Measurements from ENCODE around the gene YJEFN3.

YJEFN3 gene

DNA sequence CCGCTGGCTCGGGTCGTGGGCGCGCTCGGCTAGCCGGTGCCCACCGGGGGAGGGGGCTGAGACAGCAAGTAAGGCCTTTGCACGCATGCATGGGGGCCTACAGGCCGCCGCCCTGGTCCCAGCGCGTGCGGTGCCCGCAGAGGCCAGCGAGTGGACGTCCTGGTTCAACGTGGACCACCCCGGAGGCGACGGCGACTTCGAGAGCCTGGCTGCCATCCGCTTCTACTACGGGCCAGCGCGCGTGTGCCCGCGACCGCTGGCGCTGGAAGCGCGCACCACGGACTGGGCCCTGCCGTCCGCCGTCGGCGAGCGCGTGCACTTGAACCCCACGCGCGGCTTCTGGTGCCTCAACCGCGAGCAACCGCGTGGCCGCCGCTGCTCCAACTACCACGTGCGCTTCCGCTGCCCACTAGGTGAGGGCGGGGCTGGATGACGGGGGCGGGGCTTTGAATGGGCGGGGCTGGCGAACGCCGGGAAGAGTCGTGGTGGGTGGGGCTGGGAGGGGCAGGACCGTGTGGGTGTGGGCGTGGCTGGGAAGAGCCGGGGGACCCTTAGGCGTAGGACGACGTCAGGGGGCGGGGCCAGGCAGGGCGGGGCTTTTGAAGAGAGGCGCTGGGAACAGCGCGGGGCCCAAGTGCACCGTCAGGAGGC lies 11.5 kb downstream of the YJEFN3 start:
- peak; percentile 82 for DNase-seq

DNA sequence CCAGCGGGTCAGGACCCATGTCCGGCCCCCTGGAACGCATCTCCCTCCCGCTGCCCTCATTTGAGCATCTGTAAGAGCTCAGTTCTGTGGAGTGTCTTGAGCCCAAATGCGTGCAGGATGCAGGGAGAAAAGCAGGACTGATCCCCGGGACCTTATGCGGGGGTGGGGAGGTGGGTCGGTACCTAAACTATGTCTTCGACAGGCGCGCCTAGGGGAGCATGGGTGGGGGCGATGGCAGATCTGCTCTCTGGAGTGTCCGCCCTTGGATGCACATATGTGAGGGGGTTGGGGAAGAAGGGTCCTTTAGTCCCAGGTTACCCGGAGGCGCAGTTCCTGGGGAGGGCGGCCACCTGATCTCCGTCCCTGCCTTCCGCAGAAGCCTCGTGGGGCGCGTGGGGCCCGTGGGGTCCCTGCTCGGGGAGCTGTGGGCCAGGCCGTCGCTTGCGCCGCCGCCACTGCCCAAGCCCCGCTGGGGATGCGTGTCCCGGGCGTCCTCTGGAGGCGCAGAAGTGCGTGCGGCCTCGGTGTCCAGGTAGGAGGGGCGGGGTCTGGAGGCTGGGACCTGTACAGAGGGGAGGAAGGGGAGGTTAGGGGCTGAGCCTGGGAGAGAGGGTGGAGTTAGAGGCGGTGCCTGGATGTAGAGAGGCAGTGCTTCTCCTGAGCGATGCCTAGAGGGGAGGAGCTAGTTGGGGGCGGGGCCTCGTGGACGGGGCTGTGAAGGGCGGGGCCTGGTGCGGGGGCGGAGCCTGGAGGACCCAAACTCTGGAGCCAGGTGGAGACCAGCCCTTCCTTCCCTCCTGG lies 12.2 kb downstream of the YJEFN3 start:
- peak; percentile 82 for DNase-seq

DNA sequence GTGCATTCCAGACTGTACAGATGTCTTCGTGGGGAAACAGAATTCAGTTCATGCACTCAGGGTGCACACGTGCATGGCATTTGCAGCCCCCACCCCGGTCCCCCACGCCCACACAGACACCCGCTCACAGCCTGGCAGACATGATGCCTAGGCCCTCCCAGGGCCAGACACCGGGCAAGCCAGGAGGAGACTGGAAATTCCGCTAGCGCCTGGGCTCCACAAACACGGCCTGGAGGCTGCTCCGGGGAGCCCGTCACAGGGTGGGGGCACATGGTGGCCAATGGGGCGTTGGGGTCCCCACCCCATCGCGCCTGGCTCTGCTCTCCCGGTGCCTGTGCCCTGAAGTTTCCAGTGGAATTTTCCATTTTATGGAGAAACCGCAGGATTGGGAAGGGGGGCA lies 12.9 kb downstream of the YJEFN3 start:
- no peak for DNase-seq

DNA sequence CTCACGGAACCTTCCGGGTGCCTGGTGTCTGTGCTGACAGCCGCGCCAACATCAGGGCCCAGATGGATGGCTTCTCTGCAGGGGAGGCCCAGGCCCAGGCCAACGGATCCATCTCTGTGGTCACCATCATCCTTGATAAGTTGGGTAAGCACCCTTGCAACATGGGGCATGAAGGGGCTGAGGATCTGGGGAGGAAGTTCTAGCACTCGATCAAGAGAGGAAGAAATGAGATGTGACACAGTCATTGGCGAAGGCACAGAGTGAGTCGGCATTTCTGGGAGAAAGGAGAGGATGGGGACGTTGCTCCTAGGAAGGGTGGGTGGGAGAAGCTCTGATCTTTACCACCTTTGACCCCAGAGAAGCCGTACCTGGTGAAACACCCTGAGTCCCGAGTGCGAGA lies 13.8 kb downstream of the YJEFN3 start:
- DNase-seq = no peak

DNA sequence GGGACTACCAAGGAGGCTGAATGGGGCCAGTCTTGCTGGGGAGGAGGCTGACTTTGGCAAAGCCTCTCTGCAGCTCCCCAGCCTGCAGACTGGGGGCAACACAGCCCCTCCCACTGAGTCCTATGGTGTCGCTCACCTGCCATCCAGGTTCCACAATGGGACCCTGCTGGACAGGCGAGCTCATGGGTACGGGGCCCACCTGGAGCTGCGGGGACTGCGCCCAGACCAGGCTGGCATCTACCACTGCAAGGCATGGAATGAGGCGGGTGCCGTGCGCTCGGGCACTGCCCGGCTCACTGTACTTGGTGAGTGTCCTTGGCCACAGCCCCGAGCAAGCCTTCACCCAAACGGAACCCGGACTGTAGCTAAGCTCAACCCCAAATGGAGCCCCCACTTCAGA lies 14.4 kb downstream of the YJEFN3 start:
- DNase-seq = no peak

DNA sequence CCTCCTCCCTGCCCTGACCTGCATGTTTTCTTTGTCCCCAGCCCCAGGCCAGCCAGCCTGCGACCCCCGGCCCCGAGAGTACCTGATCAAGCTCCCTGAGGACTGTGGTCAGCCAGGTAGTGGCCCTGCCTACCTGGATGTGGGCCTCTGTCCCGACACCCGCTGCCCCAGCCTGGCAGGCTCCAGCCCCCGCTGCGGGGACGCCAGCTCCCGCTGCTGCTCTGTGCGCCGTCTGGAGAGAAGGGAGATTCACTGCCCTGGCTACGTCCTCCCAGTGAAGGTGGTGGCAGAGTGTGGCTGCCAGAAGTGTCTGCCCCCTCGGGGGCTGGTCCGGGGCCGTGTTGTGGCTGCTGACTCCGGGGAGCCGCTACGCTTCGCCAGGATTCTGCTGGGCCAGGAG lies 14.9 kb downstream of the YJEFN3 start:
- DNase-seq = no peak

DNA sequence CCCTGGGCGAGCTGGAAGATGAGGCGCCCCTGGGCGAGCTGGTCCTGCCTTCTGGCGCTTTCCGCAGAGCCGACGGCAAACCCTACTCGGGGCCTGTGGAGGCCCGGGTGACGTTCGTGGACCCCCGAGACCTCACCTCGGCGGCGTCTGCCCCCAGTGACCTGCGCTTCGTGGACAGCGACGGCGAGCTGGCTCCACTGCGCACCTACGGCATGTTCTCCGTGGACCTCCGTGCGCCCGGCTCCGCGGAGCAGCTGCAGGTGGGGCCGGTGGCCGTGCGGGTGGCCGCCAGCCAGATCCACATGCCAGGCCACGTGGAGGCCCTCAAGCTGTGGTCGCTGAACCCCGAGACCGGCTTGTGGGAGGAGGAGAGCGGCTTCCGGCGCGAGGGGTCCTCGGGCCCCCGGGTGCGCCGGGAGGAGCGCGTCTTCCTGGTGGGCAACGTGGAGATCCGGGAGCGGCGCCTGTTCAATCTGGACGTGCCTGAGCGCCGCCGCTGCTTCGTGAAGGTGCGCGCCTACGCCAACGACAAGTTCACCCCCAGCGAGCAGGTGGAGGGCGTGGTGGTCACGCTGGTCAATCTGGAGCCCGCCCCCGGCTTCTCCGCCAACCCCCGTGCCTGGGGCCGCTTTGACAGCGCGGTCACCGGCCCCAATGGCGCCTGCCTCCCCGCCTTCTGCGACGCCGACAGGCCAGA lies 15.7 kb downstream of the YJEFN3 start:
- no peak for DNase-seq

DNA sequence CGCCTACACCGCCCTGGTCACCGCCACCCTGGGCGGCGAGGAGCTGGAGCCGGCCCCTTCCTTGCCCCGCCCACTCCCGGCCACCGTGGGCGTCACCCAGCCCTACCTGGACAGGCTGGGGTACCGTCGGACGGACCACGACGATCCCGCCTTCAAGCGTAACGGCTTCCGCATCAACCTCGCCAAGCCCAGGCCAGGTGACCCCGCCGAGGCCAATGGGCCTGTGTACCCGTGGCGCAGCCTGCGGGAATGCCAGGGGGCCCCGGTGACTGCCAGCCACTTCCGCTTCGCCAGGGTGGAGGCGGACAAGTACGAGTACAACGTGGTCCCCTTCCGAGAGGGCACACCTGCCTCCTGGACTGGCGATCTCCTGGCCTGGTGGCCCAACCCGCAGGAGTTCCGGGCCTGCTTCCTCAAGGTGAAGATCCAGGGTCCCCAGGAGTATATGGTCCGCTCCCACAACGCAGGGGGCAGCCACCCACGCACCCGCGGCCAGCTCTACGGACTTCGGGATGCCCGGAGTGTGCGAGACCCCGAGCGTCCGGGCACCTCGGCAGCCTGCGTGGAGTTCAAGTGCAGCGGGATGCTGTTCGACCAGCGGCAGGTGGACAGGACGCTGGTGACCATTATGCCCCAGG lies 16.4 kb downstream of the YJEFN3 start:
- no peak for DNase-seq

DNA sequence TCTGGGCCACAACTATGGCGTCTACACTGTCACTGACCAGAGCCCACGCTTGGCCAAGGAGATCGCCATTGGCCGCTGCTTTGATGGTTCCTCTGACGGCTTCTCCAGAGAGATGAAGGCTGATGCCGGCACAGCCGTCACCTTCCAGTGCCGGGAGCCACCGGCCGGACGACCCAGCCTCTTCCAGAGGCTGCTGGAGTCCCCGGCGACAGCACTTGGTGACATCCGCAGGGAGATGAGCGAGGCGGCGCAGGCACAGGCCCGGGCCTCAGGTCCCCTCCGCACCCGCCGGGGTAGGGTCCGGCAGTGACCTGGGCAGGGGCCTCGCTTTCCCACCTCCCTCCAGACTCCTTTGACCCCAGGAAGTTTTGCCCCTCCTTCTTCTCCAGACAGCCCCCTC lies 17.0 kb downstream of the YJEFN3 start:
- DNase-seq = no peak

DNA sequence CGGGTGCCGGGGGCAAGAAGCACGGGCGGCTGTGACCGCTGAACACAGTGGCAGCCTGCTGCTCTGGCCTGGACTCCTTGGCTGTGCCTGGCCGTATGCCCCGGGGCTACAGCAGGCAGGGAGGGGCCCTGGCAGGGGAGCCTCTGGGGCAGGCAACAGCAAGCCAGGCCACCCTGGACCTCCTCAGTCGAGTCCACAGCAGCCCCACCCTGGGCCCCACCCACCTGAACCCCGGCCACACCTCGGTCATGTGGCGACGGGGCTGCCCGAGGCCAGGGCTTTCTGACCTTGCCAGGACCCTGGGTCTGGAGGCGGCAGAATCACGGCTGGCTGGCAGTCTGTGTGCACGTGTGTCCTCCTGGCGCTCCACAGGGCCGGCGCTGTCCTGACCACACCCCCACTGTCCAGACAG lies 18.0 kb downstream of the YJEFN3 start:
- no peak for DNase-seq

DNA sequence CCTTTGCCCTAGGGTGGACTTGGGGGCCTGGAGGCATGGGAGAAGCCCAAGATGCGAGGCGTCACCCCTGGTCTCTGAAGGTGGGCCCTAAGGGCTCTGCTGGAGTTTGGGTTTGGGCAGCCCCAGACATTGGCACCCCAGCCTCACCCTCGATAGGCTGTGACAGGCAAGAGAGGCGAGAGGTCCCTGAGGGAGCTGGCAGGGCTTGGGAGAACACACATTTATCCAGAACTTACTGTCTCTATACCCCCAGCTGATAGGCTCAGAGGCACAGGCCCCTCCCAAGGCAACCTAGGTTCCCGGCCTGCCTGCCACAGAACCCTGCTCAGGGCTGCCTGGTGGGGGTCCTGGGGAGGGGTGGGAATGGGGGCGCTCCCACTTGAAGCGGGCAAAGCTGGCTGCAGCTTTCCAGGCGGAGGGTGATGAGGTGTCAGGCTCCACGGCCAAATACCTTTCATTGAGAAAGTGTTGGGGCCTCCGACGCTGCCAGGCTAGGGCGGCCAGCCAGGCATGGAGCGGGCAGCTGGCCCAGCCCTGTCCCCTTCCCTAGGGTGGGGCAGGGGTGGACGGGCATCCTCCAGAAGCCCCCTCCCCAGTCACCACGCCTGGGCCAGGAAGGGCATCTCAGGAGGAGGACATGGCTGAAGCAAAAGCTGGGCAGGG lies 19.1 kb downstream of the YJEFN3 start:
- no peak for DNase-seq

DNA sequence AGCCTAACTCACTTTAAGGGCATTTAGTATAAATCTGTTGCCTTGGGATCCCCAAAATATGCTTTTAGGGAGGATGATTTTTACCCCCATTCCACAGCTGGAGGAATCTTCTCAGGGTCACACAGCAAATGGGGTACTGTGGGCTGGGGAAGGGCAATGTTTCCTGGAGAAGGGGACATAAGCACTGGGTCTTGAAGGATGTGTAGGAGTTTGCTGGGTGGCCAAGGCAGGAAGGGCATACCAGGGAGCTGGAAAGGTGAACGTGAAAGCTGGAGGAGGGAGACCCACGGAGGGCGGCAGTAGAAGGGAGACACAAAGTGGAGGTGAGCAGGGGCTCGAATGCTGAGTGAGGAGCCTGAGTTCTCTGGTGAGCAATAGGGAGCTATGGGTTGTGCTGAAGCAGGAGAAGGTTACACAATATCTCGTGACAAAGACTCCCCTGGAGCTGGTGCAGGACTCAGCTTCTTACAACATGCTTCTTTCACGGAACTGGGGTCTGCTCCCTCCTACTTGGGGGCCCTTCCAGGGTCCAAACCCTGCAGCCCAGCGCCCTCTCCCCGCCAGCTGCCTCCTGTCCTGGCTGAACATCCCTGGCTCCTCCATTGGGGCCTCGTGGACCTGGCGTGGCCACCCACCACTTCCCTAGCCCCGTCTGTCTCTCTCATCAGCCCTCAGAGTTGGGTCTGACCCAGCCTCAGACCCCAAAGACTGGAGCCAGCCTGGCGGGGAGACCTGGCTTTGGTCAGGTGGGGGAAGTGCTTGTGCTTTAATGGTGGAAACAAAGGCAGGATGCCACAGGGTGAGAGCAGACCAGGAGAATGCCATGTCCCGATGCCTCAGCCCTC lies 20.4 kb downstream of the YJEFN3 start:
- DNase-seq = no peak

DNA sequence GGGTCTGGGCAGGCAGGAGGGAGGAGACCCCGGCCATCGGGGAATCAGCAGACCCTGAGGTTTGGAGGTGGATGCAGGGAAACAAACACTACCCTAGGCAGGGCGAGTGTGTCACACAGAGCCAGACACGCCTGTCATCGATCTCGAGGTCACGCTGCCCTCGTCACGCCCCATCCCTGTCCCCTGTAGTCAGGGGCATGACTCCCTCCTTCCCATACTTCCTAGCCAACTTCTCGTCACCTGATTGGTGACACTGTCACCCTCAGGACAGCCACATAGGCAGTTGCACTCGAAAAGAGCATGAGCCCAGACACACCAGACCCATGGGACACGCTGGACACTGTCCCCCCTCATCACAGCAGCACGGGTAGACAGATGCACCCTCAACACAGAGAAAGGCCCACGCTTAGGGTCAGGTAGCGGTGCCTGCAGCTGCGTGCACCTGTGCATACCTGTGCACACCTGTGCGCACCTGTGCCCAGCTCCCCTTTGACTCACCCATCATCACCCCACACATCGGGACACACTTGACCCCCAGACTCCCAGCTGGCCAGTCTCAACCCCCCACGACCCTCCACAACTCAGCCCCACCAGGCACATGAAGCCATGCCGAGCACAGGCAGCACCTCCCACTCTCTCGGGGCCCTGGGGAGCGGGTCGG lies 21.2 kb downstream of the YJEFN3 start:
- no peak for DNase-seq

DNA sequence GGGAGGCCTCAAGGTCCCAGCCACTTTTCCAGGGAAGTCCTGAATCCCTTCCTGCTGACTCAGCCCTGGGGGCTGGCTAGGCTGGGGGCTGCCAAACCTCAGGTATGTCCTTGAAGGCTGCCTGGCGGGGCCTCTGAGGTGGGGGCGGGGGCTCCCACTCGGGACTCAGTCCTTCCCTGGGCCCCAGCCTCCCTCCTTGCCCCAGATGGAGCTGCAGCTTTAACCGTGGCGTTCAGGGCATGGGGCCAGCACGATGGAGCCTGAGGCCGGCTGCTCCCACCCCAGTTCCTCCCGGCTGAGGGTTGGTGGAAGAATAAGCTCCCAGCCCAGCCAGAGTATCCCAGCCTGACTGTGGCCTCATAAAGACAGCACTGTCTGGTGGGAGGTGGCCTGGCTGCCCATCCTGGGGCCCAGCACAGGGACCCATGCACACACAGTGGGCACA lies 21.8 kb downstream of the YJEFN3 start:
- no peak for DNase-seq

DNA sequence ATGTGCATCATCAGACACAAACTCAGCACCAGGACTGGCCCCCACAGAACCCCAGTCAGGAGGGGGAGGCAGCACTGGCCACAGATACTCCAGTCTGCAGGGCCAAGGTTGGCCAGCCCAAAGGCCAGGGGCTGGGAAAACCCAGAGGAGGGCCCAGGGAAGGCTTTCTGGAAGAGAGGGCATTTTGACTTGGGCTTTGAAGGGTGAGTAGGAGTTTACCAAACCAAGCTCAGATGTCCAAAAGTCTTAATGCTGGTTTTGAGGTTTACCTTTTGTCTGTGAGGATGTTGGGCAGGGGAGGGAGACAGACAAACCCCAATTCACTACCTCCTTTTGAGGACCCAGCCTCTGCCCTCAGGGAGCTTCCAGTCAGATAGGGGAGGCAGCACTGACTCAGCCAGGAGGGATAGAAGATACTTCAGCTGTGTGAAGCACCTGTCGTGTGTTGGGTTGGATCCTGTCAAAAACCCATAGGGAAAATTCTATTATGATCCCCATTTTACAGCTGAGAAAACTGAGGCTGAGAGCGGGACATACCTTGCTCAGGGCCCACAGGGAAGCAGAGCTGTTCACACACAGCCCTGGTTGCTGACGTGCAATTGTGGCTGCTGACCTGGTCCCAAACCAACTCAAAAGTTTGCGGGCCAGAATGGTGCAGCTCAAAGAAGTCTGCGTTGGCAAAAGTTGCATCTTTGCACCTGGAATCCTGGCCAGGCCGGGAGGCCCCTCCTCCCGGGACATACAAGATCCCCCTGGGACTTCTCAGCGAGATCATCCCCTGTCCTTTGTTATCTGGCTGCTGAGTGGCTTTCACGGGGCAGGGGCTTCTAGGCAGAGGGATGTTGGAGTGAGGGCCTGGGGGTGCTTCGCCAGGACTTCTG lies 22.5 kb downstream of the YJEFN3 start:
- no peak for DNase-seq

DNA sequence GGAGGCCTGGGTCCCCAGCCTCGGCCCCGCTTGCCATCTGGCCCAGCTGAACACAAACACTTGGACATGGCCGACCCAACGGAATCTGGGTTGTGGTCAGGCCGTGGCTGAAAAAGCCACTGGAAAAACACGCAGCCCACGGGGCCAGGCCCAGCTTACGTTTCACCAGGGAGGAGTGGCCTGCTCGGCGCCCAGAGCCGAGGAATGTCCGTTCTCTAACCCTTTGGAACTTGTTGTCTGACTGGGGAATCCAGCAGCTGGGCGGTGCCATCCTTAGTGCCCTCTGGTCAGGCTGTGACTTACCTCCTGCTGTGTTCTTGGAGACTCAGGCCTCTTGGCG lies 23.1 kb downstream of the YJEFN3 start:
- no peak for DNase-seq

DNA sequence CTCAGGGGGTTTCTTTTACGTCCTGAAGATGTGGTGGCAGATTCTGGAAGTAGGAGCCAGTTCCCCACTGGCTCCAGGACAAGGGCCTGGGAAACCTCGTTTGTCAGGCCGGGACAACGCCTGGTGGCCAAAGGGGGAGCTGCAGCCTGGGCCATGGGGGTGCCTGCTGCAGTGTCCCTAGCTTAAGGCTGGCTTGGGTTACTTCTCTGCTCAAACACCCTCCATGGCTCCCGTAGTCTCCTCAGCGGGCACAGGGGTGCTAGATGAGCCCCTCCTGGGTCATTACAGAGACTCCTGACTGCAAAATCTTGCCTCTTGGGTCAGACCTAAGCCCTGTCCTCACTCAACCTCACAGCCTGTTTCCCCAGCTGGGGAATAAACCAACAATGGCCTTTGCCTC lies 24.1 kb downstream of the YJEFN3 start:
- no peak for DNase-seq

DNA sequence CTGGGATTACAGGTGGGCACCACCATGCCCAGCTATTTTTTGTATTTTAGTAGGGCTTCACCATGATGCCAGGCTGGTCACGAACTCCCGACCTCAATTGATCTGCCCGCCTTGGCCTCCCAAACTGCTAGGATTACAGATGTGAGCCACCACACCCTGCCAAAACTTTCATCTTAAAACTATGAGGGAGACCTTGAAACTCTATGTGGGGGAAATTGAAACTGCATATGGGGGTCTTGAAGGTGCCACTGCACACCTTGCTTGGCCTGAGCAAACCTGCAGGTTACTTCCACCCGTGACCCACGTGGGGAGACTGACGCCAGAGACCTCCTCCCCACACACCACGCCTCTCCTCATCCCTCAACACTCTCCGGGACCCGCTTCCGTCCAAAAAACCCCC lies 25.0 kb downstream of the YJEFN3 start:
- DNase-seq = no peak

DNA sequence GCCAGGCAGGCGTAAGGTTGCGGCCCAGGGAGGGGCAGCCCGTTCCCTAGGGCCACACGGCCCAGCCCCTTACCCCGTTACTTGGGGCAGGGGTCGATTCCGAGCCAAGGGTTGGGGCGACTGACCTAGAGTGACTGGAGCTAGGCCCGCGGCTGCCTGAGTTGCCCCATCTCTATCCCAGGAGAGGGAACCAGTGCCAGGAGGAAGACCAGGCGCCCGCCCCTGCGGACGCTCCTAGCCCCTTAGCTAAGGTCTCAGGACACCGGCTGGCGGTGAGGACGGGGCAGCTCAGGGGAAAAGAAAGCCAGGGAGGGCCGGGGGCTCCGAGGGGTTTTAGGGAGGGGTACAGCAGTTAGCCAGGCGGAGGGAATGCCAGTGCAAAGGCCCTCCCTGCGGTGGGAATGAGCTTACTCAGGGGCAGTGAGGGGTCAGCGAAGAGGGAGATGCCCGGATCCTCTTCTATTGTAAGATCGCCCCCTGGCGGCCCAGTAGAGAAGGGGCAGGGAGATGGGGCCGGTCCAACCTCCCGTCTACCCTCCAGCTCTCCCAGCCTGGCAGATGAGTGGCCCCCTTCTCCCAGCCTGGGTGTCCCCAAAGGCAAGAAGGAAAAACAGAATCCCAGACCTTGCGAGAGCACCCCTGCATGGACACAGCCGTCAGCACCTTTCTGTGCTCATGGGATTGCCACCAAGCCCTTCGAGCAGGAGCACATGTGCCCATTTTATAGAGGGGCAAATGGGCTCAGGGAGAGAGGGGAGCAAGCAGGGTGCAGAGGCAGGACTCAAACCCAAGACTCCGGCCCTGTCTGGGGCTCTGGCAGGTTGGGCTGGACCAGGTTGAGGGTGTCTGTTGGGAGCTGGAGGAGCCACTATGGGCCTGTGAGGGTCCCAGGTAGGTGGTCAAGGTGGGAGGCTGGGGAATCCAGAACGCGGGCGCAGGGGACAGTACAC lies 25.6 kb downstream of the YJEFN3 start:
- DNase-seq = peak; percentile 42
